GM19239 (cell line): ENCODE results near the gene INCA1.
A peak's percentile ranks its signal among the peaks of the same experiment; 100 is the strongest.

Experiments used
- DNase-seq: peaks from one replicate; pipeline ENCODE4 v3.0.0; 2011; ENCODE audit warnings: low spot score; ENCODE audit not compliant: insufficient read length
- FAIRE-seq: peaks from 2 replicates; lab custom pipeline; 2011; peaks lifted over from hg19 to GRCh38; lab: Jason Lieb, UNC

INCA1 gene

GRCh38 chr17:5014357-5014756 is 17.0 kb upstream of the INCA1 start:
- no peak for DNase-seq
- no peak for FAIRE-seq

GRCh38 chr17:5011928-5012327 is 14.6 kb upstream of the INCA1 start:
- DNase-seq = no peak
- FAIRE-seq = peak; percentile 80

- DNase-seq (no peak), FAIRE-seq (no peak)
These were observed 6.0 kb upstream of the INCA1 start for GRCh38 chr17:5003214-5003867.

GRCh38 chr17:5002121-5002788 is 4.9 kb upstream of the INCA1 start:
- FAIRE-seq = no peak
- no peak for DNase-seq

- FAIRE-seq (no peak), DNase-seq (no peak)
These were observed 2.9 kb upstream of the INCA1 start for GRCh38 chr17:5000237-5000639.

GRCh38 chr17:4999430-5000093 is 2.2 kb upstream of the INCA1 start:
- DNase-seq (no peak), FAIRE-seq (no peak)

GRCh38 chr17:4998732-4999429 is 1.6 kb upstream of the INCA1 start:
- FAIRE-seq = peak; percentile 91

GRCh38 chr17:4998027-4998731 is 857 bp upstream of the INCA1 start:
- DNase-seq = peak; percentile 44
- no peak for FAIRE-seq

More at GRCh38 chr17:4998732-4999429, 1.6 kb upstream of the INCA1 start:
- DNase-seq = no peak

GRCh38 chr17:4994081-4994595 is 3.2 kb downstream of the INCA1 start:
- FAIRE-seq (no peak), DNase-seq (no peak)

GRCh38 chr17:4987767-4988567 is 9.4 kb downstream of the INCA1 start:
- DNase-seq = no peak
- peak; percentile 73 for FAIRE-seq

GRCh38 chr17:4986951-4987766 is 10.2 kb downstream of the INCA1 start, which contains the start of gene CAMTA2:
TSS of gene CAMTA2 (minus strand) at chr17:4987675. CDS start at chr17:4986222, 1,453 bp downstream.
- DNase-seq (peak; percentile 70), FAIRE-seq (peak; percentile 91)

GRCh38 chr17:4986403-4986802 is 10.9 kb downstream of the INCA1 start:
- peak; percentile 57 for FAIRE-seq

GRCh38 chr17:4982305-4982704 is 15.0 kb downstream of the INCA1 start:
- DNase-seq (no peak), FAIRE-seq (no peak)

More at GRCh38 chr17:4986403-4986802, 10.9 kb downstream of the INCA1 start:
- DNase-seq = no peak

GRCh38 chr17:4980644-4981216 is 16.6 kb downstream of the INCA1 start:
- DNase-seq = peak; percentile 54
- peak; percentile 81 for FAIRE-seq

GRCh38 chr17:4978726-4979125 is 18.6 kb downstream of the INCA1 start:
- FAIRE-seq = no peak
- DNase-seq = no peak

- no peak for DNase-seq
- FAIRE-seq = no peak
These were observed 23.1 kb downstream of the INCA1 start for GRCh38 chr17:4974115-4974670.

- FAIRE-seq = no peak
- no peak for DNase-seq
These were observed 23.8 kb downstream of the INCA1 start for GRCh38 chr17:4973256-4974114.
